KMS-11 (cell line): ENCODE data around the gene FGF21.

Experiments used
- H2AFZ ChIP-seq: fragments of 200-600 bp; sonication (generic); 2 replicates; pipeline ENCODE4 v1.6.1; 2016; ENCODE audit warnings: antibody characterized with exemption, mixed run types, low read depth
- H3K27ac ChIP-seq: fragments of 200-600 bp; sonication (generic); 2 replicates; pipeline ENCODE4 v1.6.1; 2016; ENCODE audit warnings: mild to moderate bottlenecking, mixed run types
- H3K27me3 ChIP-seq: fragments of 200-600 bp; sonication (generic); 2 replicates; pipeline ENCODE4 v1.6.1; 2017; ENCODE audit warnings: mild to moderate bottlenecking, low read depth, mixed run types, moderate library complexity; ENCODE audit not compliant: insufficient read depth
- H3K36me3 ChIP-seq: fragments of 200-600 bp; sonication (generic); 2 replicates; pipeline ENCODE4 v1.6.1; 2017; ENCODE audit warnings: mild to moderate bottlenecking, mixed run types; ENCODE audit not compliant: insufficient read depth
- H3K4me1 ChIP-seq: fragments of 200-600 bp; sonication (generic); 2 replicates; pipeline ENCODE4 v1.6.1; 2016; ENCODE audit warnings: mild to moderate bottlenecking, low read depth, mixed run types; ENCODE audit not compliant: poor library complexity, severe bottlenecking
- H3K4me2 ChIP-seq: fragments of 200-600 bp; sonication (generic); 2 replicates; pipeline ENCODE4 v1.7.0; 2016; ENCODE audit warnings: mild to moderate bottlenecking, mixed run types
- H3K4me3 ChIP-seq: fragments of 200-600 bp; sonication (generic); IDR thresholded peaks from 2 replicates; pipeline ENCODE4 v1.6.1; 2017; ENCODE audit warnings: low read depth, low read length, mixed read lengths; ENCODE audit not compliant: insufficient read depth
- H3K79me2 ChIP-seq: fragments of 200-600 bp; sonication (generic); 2 replicates; pipeline ENCODE4 v1.6.1; 2016; ENCODE audit warnings: low read depth, mixed run types; ENCODE audit not compliant: insufficient read depth
- H3K9ac ChIP-seq: fragments of 200-600 bp; sonication (generic); 2 replicates; pipeline ENCODE4 v1.6.1; 2016; ENCODE audit warnings: mild to moderate bottlenecking, mixed run types
- H4K20me1 ChIP-seq: fragments of 200-600 bp; sonication (generic); 2 replicates; pipeline ENCODE4 v1.6.1; 2016; ENCODE audit warnings: mild to moderate bottlenecking, mixed run types; ENCODE audit not compliant: insufficient read depth
- CTCF ChIP-seq: fragments of 200-600 bp; sonication (generic); conservative IDR thresholded peaks from 2 replicates; pipeline ENCODE4 v1.6.1; 2017; ENCODE audit warnings: low read depth, mild to moderate bottlenecking, antibody characterized with exemption, low read length, moderate library complexity, mixed read lengths

Gene FGF21

GRCh38 chr19:48768994-48769713 lies 13.8 kb downstream of the FGF21 start:
- TF ChIP-seq CTCF: no peak

GRCh38 chr19:48770266-48770665 lies 14.9 kb downstream of the FGF21 start:
- Histone ChIP-seq H3K36me3 (no peaks in the 10 kb centered on the region), H3K4me1 (no peaks in the 10 kb centered on the region), H3K4me3 (no peak overlapping the region), H4K20me1 (no peaks in the 10 kb centered on the region), H3K4me2 (no peak overlapping the region), H2AFZ (no peak overlapping the region), H3K9ac (no peak overlapping the region), H3K27ac (no peak overlapping the region), H3K27me3 (peaks cover 80% of the 10 kb centered on the region), H3K79me2 (no peaks in the 10 kb centered on the region)
- TF ChIP-seq CTCF: no peak

More at GRCh38 chr19:48768994-48769713, 13.8 kb downstream of the FGF21 start:
- Histone ChIP-seq H3K79me2 (no peaks in the 10 kb centered on the region), H3K36me3 (no peaks in the 10 kb centered on the region), H3K9ac (no peak overlapping the region), H3K27me3 (peaks cover 91% of the 10 kb centered on the region), H2AFZ (no peak overlapping the region), H3K4me1 (no peaks in the 10 kb centered on the region), H4K20me1 (no peaks in the 10 kb centered on the region), H3K4me2 (no peak overlapping the region), H3K27ac (no peak overlapping the region), H3K4me3 (no peak overlapping the region)

- no peaks in the 10 kb centered on the region for H3K4me1 ChIP-seq
- no peaks in the 10 kb centered on the region for H4K20me1 ChIP-seq
- no peak overlapping the region for H3K27ac ChIP-seq
- peaks cover 80% of the 10 kb centered on the region for H3K27me3 ChIP-seq
- H2AFZ ChIP-seq: no peak overlapping the region
- H3K9ac ChIP-seq: no peak overlapping the region
- no peak overlapping the region for H3K4me2 ChIP-seq
- TF ChIP-seq CTCF: no peak
- H3K36me3 ChIP-seq: no peaks in the 10 kb centered on the region
- no peak overlapping the region for H3K4me3 ChIP-seq
- no peaks in the 10 kb centered on the region for H3K79me2 ChIP-seq
Measured at GRCh38 chr19:48770734-48771472, 15.6 kb downstream of the FGF21 start.

- Histone ChIP-seq H3K27me3 (peaks cover 77% of the 10 kb centered on the region), H3K9ac (no peak overlapping the region), H3K4me3 (no peak overlapping the region), H3K4me1 (no peaks in the 10 kb centered on the region), H4K20me1 (no peaks in the 10 kb centered on the region), H3K27ac (no peak overlapping the region), H2AFZ (no peak overlapping the region), H3K4me2 (no peak overlapping the region), H3K36me3 (no peaks in the 10 kb centered on the region), H3K79me2 (no peaks in the 10 kb centered on the region)
- TF ChIP-seq CTCF: no peak
Measured at GRCh38 chr19:48772503-48772953, 17.2 kb downstream of the FGF21 start.
